ENCODE results near the gene FAM53A. TPM values are rescaled to one million over a fixed set of nuclear protein-coding genes. Genes with fewer than 3 reads are reported as not detected.

The FAM53A gene
- total and polyA plus RNA-seq, 2 of the 13 experiments (the other 11 are each of a cell fraction or from before 2014, with no cell fraction given), result 0.48 to 1.1 TPM

DNA sequence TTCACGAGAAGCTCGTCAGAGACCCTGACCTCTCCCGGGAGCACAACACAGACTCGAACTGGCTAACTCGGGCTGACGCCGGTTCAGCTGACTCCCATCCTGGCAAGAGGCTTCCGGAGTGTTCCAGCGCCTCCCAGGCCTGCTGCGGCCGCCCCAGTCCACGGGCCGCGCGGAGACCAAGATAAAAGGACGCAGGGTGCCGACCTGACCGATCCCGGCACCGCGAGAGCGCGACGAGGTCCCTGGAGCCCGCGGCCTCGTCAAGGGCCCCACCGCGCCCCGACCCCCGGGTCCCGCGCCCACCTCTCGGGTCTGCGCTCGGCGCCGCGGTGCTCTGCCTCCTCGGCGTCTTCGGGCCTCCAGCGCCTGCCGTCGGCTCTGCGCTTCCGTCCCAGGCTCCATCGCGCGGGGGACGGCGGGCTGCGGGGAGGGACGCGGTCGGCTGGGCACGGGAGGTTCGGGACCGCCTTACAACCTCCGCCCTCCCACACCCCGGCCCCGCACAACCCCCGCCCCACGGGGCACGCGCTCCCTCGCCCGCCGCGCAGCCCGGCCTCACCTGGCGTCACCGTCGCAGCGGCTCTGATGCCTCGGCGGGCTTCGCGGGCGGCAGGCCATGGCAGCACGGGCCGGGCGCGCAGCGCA is 27.6 kb upstream of the FAM53A start (continued):
- 0 out of 2 replicates have a peak, but pooled peaks have one; percentile 2 for TF ChIP-seq ZNF235 (CRISPR knock-in tag; IDR thresholded peaks at IDR 0.05; ENCODE audit: borderline replicate concordance)
- TF ChIP-seq NFIB (CRISPR knock-in tag; IDR thresholded peaks at IDR 0.05; ENCODE audit: borderline replicate concordance), result no peak
- peak; percentile 38; the same call in 1 of the 2 replicates for TF ChIP-seq GABPB1 (CRISPR knock-in tag; IDR thresholded peaks at IDR 0.05)
- TF ChIP-seq KAT7 (CRISPR knock-in tag; IDR thresholded peaks at IDR 0.05; ENCODE audit: borderline replicate concordance), result 0 out of 2 replicates have a peak, but pooled peaks have one; percentile 22
- TF ChIP-seq, protein P1, sequence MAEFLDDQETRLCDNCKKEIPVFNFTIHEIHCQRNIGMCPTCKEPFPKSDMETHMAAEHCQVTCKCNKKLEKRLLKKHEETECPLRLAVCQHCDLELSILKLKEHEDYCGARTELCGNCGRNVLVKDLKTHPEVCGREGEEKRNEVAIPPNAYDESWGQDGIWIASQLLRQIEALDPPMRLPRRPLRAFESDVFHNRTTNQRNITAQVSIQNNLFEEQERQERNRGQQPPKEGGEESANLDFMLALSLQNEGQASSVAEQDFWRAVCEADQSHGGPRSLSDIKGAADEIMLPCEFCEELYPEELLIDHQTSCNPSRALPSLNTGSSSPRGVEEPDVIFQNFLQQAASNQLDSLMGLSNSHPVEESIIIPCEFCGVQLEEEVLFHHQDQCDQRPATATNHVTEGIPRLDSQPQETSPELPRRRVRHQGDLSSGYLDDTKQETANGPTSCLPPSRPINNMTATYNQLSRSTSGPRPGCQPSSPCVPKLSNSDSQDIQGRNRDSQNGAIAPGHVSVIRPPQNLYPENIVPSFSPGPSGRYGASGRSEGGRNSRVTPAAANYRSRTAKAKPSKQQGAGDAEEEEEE (CRISPR knock-in tag; IDR thresholded peaks at IDR 0.05; ENCODE audit: borderline replicate concordance), result no peak
- TF ChIP-seq, protein P2, sequence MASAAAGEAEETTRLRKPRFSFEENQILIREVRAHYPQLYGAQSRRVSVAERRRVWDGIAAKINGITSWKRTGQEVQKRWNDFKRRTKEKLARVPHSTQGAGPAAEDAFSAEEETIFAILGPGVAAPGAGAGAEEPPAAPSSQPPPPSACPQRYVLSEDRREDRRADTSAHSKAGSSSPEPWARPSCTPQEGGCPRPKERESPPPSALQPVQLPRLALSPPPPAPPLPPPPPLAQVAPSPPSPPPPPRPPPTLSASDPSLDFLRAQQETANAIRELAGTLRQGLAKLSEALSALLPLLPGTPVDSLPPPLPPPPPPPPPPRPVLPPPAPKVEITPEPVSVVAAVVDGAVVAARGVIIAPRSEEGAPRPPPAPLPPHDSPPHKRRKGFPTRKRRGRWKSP (CRISPR knock-in tag; IDR thresholded peaks at IDR 0.05), result no peak
- TF ChIP-seq SAP130 (CRISPR knock-in tag; IDR thresholded peaks at IDR 0.05; ENCODE audit: low read depth), result peak; percentile 72
- TF ChIP-seq NFE2 (CRISPR knock-in tag; IDR thresholded peaks at IDR 0.05), result no peak
- no peak; the same call in 1 of the 2 replicates for TF ChIP-seq MED1 (CRISPR knock-in tag; IDR thresholded peaks at IDR 0.05)
- TF ChIP-seq, protein P3, sequence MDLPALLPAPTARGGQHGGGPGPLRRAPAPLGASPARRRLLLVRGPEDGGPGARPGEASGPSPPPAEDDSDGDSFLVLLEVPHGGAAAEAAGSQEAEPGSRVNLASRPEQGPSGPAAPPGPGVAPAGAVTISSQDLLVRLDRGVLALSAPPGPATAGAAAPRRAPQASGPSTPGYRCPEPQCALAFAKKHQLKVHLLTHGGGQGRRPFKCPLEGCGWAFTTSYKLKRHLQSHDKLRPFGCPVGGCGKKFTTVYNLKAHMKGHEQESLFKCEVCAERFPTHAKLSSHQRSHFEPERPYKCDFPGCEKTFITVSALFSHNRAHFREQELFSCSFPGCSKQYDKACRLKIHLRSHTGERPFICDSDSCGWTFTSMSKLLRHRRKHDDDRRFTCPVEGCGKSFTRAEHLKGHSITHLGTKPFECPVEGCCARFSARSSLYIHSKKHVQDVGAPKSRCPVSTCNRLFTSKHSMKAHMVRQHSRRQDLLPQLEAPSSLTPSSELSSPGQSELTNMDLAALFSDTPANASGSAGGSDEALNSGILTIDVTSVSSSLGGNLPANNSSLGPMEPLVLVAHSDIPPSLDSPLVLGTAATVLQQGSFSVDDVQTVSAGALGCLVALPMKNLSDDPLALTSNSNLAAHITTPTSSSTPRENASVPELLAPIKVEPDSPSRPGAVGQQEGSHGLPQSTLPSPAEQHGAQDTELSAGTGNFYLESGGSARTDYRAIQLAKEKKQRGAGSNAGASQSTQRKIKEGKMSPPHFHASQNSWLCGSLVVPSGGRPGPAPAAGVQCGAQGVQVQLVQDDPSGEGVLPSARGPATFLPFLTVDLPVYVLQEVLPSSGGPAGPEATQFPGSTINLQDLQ (CRISPR knock-in tag; IDR thresholded peaks at IDR 0.05), result no peak
- no peak for TF ChIP-seq YEATS2 (CRISPR knock-in tag; IDR thresholded peaks at IDR 0.05; ENCODE audit: borderline replicate concordance)
- TF ChIP-seq, protein P4, sequence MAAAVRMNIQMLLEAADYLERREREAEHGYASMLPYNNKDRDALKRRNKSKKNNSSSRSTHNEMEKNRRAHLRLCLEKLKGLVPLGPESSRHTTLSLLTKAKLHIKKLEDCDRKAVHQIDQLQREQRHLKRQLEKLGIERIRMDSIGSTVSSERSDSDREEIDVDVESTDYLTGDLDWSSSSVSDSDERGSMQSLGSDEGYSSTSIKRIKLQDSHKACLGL (CRISPR knock-in tag; IDR thresholded peaks at IDR 0.05), result no peak
- TF ChIP-seq ARNT2 (CRISPR knock-in tag; IDR thresholded peaks at IDR 0.05; ENCODE audit: low read depth), result no peak
- TF ChIP-seq HOXA9 (CRISPR knock-in tag; IDR thresholded peaks at IDR 0.05; ENCODE audit: borderline replicate concordance), result no peak
- TF ChIP-seq PPARG (CRISPR knock-in tag; conservative IDR thresholded peaks at IDR 0.05), result no peak
- TF ChIP-seq ZFP36L1 (CRISPR knock-in tag; IDR thresholded peaks at IDR 0.05), result no peak
- no peak for TF ChIP-seq SRF (IDR thresholded peaks at IDR 0.05; ENCODE audit: low read depth, low read length)
- TF ChIP-seq ZKSCAN1 (IDR thresholded peaks at IDR 0.05; ENCODE audit: low read length), result no peak
- no peak for TF ChIP-seq RCOR2 (CRISPR knock-in tag; IDR thresholded peaks at IDR 0.05)
- TF ChIP-seq ZSCAN31 (CRISPR knock-in tag; IDR thresholded peaks at IDR 0.05; ENCODE audit: low read depth), result peak; percentile 44; the same call in 1 of the 2 replicates
- no peak for TF ChIP-seq SSRP1 (CRISPR knock-in tag; IDR thresholded peaks at IDR 0.05)
- TF ChIP-seq ZNF550 (CRISPR knock-in tag; IDR thresholded peaks at IDR 0.05; ENCODE audit: borderline replicate concordance), result no peak
- TF ChIP-seq, protein P5, sequence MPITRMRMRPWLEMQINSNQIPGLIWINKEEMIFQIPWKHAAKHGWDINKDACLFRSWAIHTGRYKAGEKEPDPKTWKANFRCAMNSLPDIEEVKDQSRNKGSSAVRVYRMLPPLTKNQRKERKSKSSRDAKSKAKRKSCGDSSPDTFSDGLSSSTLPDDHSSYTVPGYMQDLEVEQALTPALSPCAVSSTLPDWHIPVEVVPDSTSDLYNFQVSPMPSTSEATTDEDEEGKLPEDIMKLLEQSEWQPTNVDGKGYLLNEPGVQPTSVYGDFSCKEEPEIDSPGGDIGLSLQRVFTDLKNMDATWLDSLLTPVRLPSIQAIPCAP (CRISPR knock-in tag; IDR thresholded peaks at IDR 0.05; ENCODE audit: low read depth), result no peak
- no peak for TF ChIP-seq ZNF678 (CRISPR knock-in tag; IDR thresholded peaks at IDR 0.05)
- no peak for TF ChIP-seq CEBPB (IDR thresholded peaks at IDR 0.05; ENCODE audit: borderline replicate concordance, low read depth, low read length)

Measured in HepG2 (cell line).